HepG2 (cell line): ENCODE results near the gene NT5C. TPM values are rescaled to one million over a fixed set of nuclear protein-coding genes. Genes with fewer than 3 reads are reported as not detected.
A peak's percentile ranks its signal among the peaks of the same experiment; 100 is the strongest.

Source experiments
- CENPX ChIP-seq: sonication (generic); formaldehyde crosslinking; IDR thresholded peaks from 2 replicates; pipeline ENCODE4 v1.9.0; 2021; ENCODE audit warnings: mild to moderate bottlenecking, missing genetic modification reagents, moderate library complexity
- CHCHD3 ChIP-seq: sonication (generic); formaldehyde crosslinking; IDR thresholded peaks from 2 replicates; pipeline ENCODE4 v1.8.0; 2022; ENCODE audit warnings: mild to moderate bottlenecking, missing genetic modification reagents, moderate library complexity
- CREB1 ChIP-seq, 2 experiments: fragments of 450-650 bp in 1 of 2; IDR thresholded peaks; 2 replicates each; pipeline ENCODE4 v1.6.1; 2016 to 2017; ENCODE audit warnings: control low read depth in 1 of 2, mild to moderate bottlenecking in 1 of 2, missing compliant biosample characterization in 1 of 2, missing genetic modification characterization in 1 of 2
- EP300 ChIP-seq, 3 experiments: sonication (generic) in 1 of 3; formaldehyde crosslinking in 1 of 3; IDR thresholded peaks; 2 replicates each; pipeline versions ENCODE4 v1.5.1 to v1.6.1; 2011 to 2020; ENCODE audit warnings: low read depth in 2 of 3, low read length in 2 of 3, borderline replicate concordance in 1 of 3, improper control_type of control experiment in 1 of 3, mild to moderate bottlenecking in 1 of 3, missing genetic modification reagents in 1 of 3, moderate library complexity in 1 of 3
- HIC2 ChIP-seq: sonication (generic); formaldehyde crosslinking; IDR thresholded peaks from 2 replicates; pipeline ENCODE4 v1.9.0; 2022; ENCODE audit warnings: low read depth, missing genetic modification reagents
- HOXD1 ChIP-seq: sonication (generic); formaldehyde crosslinking; IDR thresholded peaks from 2 replicates; pipeline ENCODE4 v1.5.0; 2020; ENCODE audit warnings: missing genetic modification reagents
- ISX ChIP-seq: sonication (generic); formaldehyde crosslinking; conservative IDR thresholded peaks from 2 replicates; pipeline ENCODE4 v1.5.0; 2020; ENCODE audit warnings: missing genetic modification reagents
- KDM2A ChIP-seq: sonication (generic); formaldehyde crosslinking; IDR thresholded peaks from 2 replicates; pipeline ENCODE4 v1.4.0; 2020; ENCODE audit warnings: low read depth, missing genetic modification reagents, borderline replicate concordance
- KDM4B ChIP-seq: sonication (generic); formaldehyde crosslinking; IDR thresholded peaks from 2 replicates; pipeline ENCODE4 v1.4.0; 2020; ENCODE audit warnings: missing genetic modification reagents
- KMT2B ChIP-seq: IDR thresholded peaks from 2 replicates; pipeline ENCODE4 v1.6.1; 2016; ENCODE audit warnings: missing genetic modification reagents, missing compliant biosample characterization
- TSC22D2 ChIP-seq: sonication (generic); formaldehyde crosslinking; IDR thresholded peaks from 2 replicates; pipeline ENCODE4 v1.5.1; 2020; ENCODE audit warnings: missing genetic modification reagents, mild to moderate bottlenecking, borderline replicate concordance
- ZBTB26 ChIP-seq: IDR thresholded peaks from 2 replicates; pipeline ENCODE4 v1.6.1; 2016; ENCODE audit warnings: missing compliant biosample characterization, missing genetic modification reagents, borderline replicate concordance
- ZFP41 ChIP-seq: sonication (generic); formaldehyde crosslinking; IDR thresholded peaks from 2 replicates; pipeline ENCODE4 v1.4.0; 2020; ENCODE audit warnings: mild to moderate bottlenecking, missing genetic modification reagents, borderline replicate concordance
- ZNF180 ChIP-seq: sonication (generic); formaldehyde crosslinking; IDR thresholded peaks from 2 replicates; pipeline ENCODE4 v1.4.0; 2020; ENCODE audit warnings: low read depth, missing genetic modification reagents, borderline replicate concordance
- ZNF230 ChIP-seq: sonication (generic); formaldehyde crosslinking; IDR thresholded peaks from 2 replicates; pipeline ENCODE4 v1.4.0; 2020; ENCODE audit warnings: mild to moderate bottlenecking, missing genetic modification reagents
- ZNF547 ChIP-seq: sonication (generic); formaldehyde crosslinking; IDR thresholded peaks from 2 replicates; pipeline ENCODE4 v1.5.1; 2020; ENCODE audit warnings: mild to moderate bottlenecking, missing genetic modification reagents
- ZNF773 ChIP-seq: sonication (generic); formaldehyde crosslinking; IDR thresholded peaks from 2 replicates; pipeline ENCODE4 v1.4.0; 2020; ENCODE audit warnings: missing genetic modification reagents, borderline replicate concordance
- ZNF781 ChIP-seq: sonication (generic); formaldehyde crosslinking; IDR thresholded peaks from 2 replicates; pipeline ENCODE4 v1.5.1; 2020; ENCODE audit warnings: borderline replicate concordance, mild to moderate bottlenecking, missing genetic modification reagents; ENCODE audit errors: not compliant biosample characterization
- polyA plus RNA-seq, 8 experiments: library from polyadenylated mRNA; depleted of rRNA in 3 of 8; stranded (reverse) in 7 of 8; unstranded in 1 of 8; fragments of >200 nt; fragmentation: Illumina TruSeq in 4 of 8; extraction: Trizol in 4 of 8; gene quantifications; 2 replicates each; pipeline versions ENCODE4 v1.2.1 to v1.2.3, GENCODE V29; 2011 to 2016; ENCODE audit warnings: low read depth in 4 of 8, missing spikeins in 1 of 8, mixed read lengths in 1 of 8; ENCODE audit not compliant: insufficient read depth in 1 of 8
- total RNA-seq, 5 experiments: library from RNA; depleted of rRNA; stranded (reverse); fragments of >200 nt; fragmentation: Illumina TruSeq; extraction: Trizol; gene quantifications; 2 replicates each; pipeline ENCODE4 v1.2.3, GENCODE V29; 2016; ENCODE audit warnings: low read depth in 1 of 5
- TF ChIP-seq, protein P1 (sequence below): sonication (generic); formaldehyde crosslinking; conservative IDR thresholded peaks from 2 replicates; pipeline ENCODE4 v1.4.0; 2020; ENCODE audit warnings: missing genetic modification reagents
- TF ChIP-seq, protein P2 (sequence below): sonication (generic); formaldehyde crosslinking; IDR thresholded peaks from 2 replicates; pipeline ENCODE4 v1.8.1; 2023; ENCODE audit warnings: mild to moderate bottlenecking, moderate library complexity, missing genetic modification reagents

The NT5C gene
- total and polyA plus RNA-seq, 2 of the 13 experiments (the other 11 are each of a cell fraction or from before 2014, with no cell fraction given), result 42.8 to 48.6 TPM

- peak; percentile 55 for TF ChIP-seq HIC2
- TF ChIP-seq ISX (CRISPR knock-in tag), result no peak
- TF ChIP-seq CENPX (CRISPR knock-in tag), result no peak
- TF ChIP-seq TSC22D2 (CRISPR knock-in tag), result no peak
- TF ChIP-seq ZNF547 (CRISPR knock-in tag), result peak; percentile 77; the same call in 1 of the 2 replicates
- peak in 1 of 2 experiments; percentile 76; a peak in 1 of 4 replicates for TF ChIP-seq EP300 (IDR thresholded peaks at IDR 0.05; ENCODE audit: low read depth in 2 of 2, low read length in 2 of 2)
- TF ChIP-seq EP300 (CRISPR knock-in tag; IDR thresholded peaks at IDR 0.05; ENCODE audit: borderline replicate concordance), result peak; percentile 40; the same call in 1 of the 2 replicates
- TF ChIP-seq ZFP41, result no peak
- 0 out of 2 replicates have a peak, but pooled peaks have one; percentile 34 for TF ChIP-seq KMT2B (CRISPR knock-in tag)
- TF ChIP-seq HOXD1 (CRISPR knock-in tag), result peak; percentile 63; the same call in 1 of the 2 replicates
- TF ChIP-seq CHCHD3 (CRISPR knock-in tag), result no peak
- no peak for TF ChIP-seq ZNF773 (CRISPR knock-in tag)
- peak; percentile 21 for TF ChIP-seq ZNF781 (CRISPR knock-in tag)
- TF ChIP-seq KDM2A (CRISPR knock-in tag), result peak; percentile 67; the same call in 1 of the 2 replicates
- TF ChIP-seq, protein P1, sequence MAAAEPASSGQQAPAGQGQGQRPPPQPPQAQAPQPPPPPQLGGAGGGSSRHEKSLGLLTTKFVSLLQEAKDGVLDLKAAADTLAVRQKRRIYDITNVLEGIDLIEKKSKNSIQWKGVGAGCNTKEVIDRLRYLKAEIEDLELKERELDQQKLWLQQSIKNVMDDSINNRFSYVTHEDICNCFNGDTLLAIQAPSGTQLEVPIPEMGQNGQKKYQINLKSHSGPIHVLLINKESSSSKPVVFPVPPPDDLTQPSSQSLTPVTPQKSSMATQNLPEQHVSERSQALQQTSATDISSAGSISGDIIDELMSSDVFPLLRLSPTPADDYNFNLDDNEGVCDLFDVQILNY, result no peak
- no peak; the same call in 1 of the 2 replicates for TF ChIP-seq ZNF180 (CRISPR knock-in tag)
- no peak for TF ChIP-seq CREB1 (IDR thresholded peaks at IDR 0.05)
- no peak for TF ChIP-seq CREB1 (CRISPR knock-in tag; IDR thresholded peaks at IDR 0.05)
- 0 out of 2 replicates have a peak, but pooled peaks have one; percentile 50 for TF ChIP-seq ZNF230 (CRISPR knock-in tag)
- TF ChIP-seq, protein P2, sequence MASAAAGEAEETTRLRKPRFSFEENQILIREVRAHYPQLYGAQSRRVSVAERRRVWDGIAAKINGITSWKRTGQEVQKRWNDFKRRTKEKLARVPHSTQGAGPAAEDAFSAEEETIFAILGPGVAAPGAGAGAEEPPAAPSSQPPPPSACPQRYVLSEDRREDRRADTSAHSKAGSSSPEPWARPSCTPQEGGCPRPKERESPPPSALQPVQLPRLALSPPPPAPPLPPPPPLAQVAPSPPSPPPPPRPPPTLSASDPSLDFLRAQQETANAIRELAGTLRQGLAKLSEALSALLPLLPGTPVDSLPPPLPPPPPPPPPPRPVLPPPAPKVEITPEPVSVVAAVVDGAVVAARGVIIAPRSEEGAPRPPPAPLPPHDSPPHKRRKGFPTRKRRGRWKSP (CRISPR knock-in tag), result 0 out of 2 replicates have a peak, but pooled peaks have one; percentile 49
- no peak; the same call in 1 of the 2 replicates for TF ChIP-seq ZBTB26 (CRISPR knock-in tag)
- TF ChIP-seq KDM4B (CRISPR knock-in tag), result no peak
These were observed 40.4 kb downstream of the NT5C start (continued) for GRCh38 chr17:75090871-75091854.
